Activated naive CD4-positive, alpha-beta T cell treated with anti-CD3 and anti-CD28 coated beads, Interleukin-2, amount 50 U/mL, for 24 hours (primary cell): ENCODE results near the gene ASB3.
"Not testable (repeated sequence)": the region's sequence is repeated elsewhere in the genome, so short reads cannot be mapped to it uniquely, and the experiment has no call there.

ENCODE experiments used
- H3K27ac Mint-ChIP-seq: one replicate; pipeline ENCODE4 v1.8.0; 2021; ENCODE audit warnings: mild to moderate bottlenecking, mixed read lengths
- H3K27me3 Mint-ChIP-seq: one replicate; pipeline ENCODE4 v1.8.0; 2021; ENCODE audit warnings: mixed read lengths
- H3K36me3 Mint-ChIP-seq: one replicate; pipeline ENCODE4 v1.8.0; 2021; ENCODE audit warnings: mixed read lengths
- H3K4me1 Mint-ChIP-seq: one replicate; pipeline ENCODE4 v1.8.0; 2021; ENCODE audit warnings: mixed read lengths
- H3K4me3 Mint-ChIP-seq: one replicate; pipeline ENCODE4 v1.8.0; 2021; ENCODE audit warnings: mild to moderate bottlenecking, mixed read lengths
- H3K9me3 Mint-ChIP-seq: one replicate; pipeline ENCODE4 v1.8.0; 2021; ENCODE audit warnings: mixed read lengths

Gene ASB3, protein sequence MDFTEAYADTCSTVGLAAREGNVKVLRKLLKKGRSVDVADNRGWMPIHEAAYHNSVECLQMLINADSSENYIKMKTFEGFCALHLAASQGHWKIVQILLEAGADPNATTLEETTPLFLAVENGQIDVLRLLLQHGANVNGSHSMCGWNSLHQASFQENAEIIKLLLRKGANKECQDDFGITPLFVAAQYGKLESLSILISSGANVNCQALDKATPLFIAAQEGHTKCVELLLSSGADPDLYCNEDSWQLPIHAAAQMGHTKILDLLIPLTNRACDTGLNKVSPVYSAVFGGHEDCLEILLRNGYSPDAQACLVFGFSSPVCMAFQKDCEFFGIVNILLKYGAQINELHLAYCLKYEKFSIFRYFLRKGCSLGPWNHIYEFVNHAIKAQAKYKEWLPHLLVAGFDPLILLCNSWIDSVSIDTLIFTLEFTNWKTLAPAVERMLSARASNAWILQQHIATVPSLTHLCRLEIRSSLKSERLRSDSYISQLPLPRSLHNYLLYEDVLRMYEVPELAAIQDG

DNA sequence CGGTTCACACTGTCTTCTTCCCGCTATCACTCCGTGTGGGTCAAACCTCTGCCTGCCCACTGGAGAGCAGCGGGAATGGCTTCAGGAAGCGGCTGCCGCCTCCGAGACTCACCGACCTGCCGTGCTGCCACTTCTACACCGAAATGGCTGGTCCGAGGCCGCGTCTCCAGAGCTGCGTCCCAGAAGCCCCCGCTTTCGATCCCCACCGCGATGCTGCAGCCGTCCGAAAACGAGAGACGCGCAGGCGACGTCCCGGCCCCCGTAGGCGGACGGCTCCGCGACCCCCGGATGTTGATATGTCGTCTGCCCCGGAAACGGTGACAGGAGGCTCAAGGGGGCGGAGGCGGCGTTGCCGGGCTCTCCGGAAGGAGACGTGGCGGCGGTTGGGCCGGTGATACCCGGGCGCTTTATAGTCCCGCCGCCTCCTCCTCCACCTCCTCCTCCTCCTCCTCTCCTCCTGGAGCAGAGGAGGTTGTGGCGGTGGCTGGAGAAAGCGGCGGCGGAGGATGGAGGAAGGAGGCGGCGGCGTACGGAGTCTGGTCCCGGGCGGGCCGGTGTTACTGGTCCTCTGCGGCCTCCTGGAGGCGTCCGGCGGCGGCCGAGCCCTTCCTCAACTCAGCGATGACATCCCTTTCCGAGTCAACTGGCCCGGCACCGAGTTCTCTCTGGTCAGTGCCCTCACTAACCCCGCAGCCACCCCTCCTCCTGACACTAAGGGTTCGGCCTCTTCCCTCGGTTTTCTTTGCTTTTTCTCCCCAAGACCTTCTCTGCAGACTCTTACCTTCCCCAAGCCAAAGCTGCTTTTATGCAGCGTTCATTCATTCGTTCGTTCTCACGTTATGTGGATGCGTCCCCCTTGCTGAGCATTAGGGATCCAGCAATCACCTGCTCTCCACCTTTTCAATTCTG lies at the start of gene ASB3, which contains the start of gene ERLEC1:
TSS of gene ASB3 (minus strand) at position 249 of the 909 bp plus-strand sequence. CDS start 21,381 bp downstream, outside the sequence.
TSS of gene ERLEC1 (plus strand) at position 340 of the 909 bp plus-strand sequence. CDS start at position 507, 167 bp downstream.
- Mint-ChIP-seq H3K9me3 (no peaks in the 10 kb centered on the region), H3K4me3 (peak within 1 kb of the TSS; percentile 99), H3K36me3 (peaks cover 2% of the 10 kb centered on the region), H3K27ac (peak within 1 kb of the TSS; percentile 97), H3K4me1 (peaks cover 42% of the 10 kb centered on the region), H3K27me3 (no peaks in the 10 kb centered on the region)

- not testable (repeated sequence) for H3K4me1 Mint-ChIP-seq, H3K9me3 Mint-ChIP-seq, H3K27ac Mint-ChIP-seq, H3K27me3 Mint-ChIP-seq, H3K4me3 Mint-ChIP-seq
- H3K36me3 Mint-ChIP-seq = peaks cover 19% of the 10 kb centered on the region
Observed at GRCh38 chr2:53829980-53830290, 43.2 kb upstream of the ASB3 start.

DNA sequence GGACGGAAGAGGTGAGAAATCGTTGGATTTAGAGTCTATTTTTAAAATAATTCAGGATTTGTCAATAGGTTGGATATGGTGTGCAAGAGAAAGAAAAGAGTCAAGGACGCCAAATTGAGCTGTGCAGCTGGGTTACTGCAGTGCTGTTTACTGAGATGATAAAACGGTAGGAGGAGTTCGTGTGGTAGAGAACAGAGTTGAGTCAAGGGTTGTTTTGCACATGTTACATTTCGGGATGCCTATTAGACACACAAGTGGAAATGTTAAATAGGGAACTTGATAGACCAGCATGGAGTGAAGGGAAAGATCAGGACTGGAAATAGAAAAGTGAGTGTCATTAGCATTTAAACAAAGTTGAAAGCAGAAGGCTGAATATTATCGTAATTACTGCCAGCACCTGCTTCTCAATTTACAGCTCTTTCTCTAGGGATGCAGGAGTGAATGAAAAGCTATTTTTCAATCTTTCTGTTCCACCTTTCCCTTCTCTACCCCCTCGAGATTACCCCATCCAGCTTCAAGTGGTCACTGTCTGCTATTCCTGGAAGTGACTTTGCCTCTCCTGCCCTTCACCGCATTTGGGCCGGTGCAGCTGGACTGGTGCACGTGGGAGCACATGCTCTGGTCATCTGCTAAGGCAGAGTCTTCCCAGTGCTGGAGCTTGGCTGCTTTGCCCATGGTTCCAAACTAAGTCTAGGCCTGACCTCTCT lies 42.7 kb upstream of the ASB3 start:
- no peaks in the 10 kb centered on the region for H3K27me3 Mint-ChIP-seq
- H3K4me1 Mint-ChIP-seq = no peaks in the 10 kb centered on the region
- no peaks in the 10 kb centered on the region for H3K9me3 Mint-ChIP-seq
- no peak overlapping the region for H3K4me3 Mint-ChIP-seq
- H3K36me3 Mint-ChIP-seq = peaks cover 17% of the 10 kb centered on the region
- H3K27ac Mint-ChIP-seq = no peak overlapping the region

DNA sequence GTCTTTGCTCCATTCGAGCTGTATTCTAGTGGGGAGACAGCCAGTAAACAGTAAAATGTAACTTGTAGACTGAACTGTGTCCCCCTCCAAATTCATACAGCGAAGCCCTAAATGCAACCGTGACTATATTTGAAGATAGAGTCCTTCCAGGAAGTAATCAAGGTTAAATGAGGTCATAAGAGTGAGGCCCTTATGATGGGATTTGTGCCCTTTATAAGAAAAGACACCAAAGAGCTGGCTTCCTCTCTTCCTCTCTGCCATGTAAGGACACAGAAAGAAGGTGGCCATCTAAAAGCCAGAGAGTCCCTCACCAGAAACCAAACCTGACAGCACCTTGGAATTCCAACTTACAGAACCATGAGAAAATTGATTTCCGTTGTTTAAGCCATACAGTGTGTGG lies 41.6 kb upstream of the ASB3 start:
- no peak overlapping the region for H3K27ac Mint-ChIP-seq
- no peaks in the 10 kb centered on the region for H3K4me1 Mint-ChIP-seq
- H3K4me3 Mint-ChIP-seq = no peak overlapping the region
- H3K36me3 Mint-ChIP-seq = peaks cover 11% of the 10 kb centered on the region
- no peaks in the 10 kb centered on the region for H3K27me3 Mint-ChIP-seq
- H3K9me3 Mint-ChIP-seq = no peaks in the 10 kb centered on the region

DNA sequence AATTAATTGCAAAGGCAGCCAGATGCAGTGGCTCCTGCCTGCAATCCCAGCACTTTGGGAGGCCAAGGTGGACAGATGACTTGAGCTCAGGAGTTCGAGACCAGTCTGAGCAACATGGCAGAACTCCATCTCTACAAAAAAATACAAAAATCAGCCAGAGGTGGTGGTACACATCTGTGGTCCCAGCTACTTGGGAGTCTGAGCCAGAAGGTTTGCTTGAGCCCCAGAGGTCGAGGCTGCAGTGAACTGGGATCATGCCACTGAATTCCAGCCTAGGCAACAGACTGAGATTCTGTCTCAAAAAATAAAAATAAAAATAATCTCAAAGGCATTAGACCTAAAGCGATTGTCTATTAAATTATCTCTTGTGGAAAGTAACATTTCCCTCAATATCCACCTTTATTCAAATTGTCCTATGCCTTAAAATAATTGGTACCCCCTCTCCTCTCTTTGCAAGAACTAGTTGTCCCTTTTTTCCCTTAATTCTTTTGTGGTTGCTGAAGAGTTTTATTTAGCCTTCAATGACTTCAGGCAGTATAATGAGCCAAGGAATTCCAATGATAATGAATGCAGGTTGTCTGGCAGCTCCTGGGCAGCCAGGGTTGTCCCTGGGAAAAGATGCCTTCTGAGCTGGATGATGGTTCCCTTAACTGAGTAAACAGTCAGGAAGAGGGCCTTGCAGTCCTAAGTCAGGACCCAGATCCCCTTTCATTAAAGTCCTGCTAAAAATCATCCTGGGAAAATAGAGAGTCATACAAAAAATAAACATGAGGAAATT lies 40.8 kb upstream of the ASB3 start:
- Mint-ChIP-seq H3K27me3 (no peaks in the 10 kb centered on the region), H3K36me3 (peaks cover 11% of the 10 kb centered on the region), H3K9me3 (no peaks in the 10 kb centered on the region), H3K4me1 (no peaks in the 10 kb centered on the region), H3K27ac (no peak overlapping the region), H3K4me3 (no peak overlapping the region)

DNA sequence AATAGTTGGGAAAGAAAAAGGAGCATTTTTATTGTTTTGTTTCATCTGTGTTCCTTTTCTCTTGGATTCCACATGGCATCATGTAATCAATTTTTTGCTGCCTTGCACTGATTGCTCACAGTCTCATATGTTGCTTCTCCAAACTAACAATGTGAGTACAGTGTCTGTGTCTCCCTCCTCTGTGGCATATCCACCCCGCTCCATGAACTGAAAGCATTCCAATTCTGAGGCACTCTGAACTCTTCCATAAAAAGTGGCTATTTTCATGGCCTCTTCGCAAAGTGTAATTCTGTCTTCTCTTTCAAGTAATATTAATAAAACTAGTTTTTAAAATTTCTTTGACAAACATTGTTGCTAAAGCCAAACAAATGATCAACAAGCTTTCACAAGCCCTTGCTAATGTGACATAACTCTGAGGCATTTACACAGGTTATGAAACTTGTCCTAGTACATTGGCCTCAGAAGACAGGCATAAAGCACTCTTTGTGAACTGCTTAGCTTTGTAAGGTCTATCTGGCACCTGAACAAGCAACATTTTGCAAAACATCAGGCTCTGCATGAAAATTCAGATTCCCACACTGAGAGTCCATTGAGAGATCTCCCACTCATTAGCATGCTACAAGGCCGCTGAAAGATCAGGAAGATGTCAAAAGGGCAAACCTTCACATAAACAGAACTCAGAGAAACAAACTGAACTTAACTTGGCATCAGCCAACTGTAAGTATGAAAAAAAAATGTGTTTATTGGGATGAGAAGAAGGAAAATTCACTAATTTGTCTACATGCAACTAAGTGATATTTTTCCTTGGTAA lies 40.0 kb upstream of the ASB3 start:
- H3K9me3 Mint-ChIP-seq = no peaks in the 10 kb centered on the region
- H3K36me3 Mint-ChIP-seq = peaks cover 11% of the 10 kb centered on the region
- H3K27ac Mint-ChIP-seq = no peak overlapping the region
- H3K4me3 Mint-ChIP-seq = no peak overlapping the region
- H3K27me3 Mint-ChIP-seq = no peaks in the 10 kb centered on the region
- H3K4me1 Mint-ChIP-seq = no peaks in the 10 kb centered on the region

- Mint-ChIP-seq H3K4me1 (no peaks in the 10 kb centered on the region), H3K4me3 (no peak overlapping the region), H3K27ac (no peak overlapping the region), H3K36me3 (peaks cover 10% of the 10 kb centered on the region), H3K27me3 (no peaks in the 10 kb centered on the region), H3K9me3 (no peaks in the 10 kb centered on the region)
Observed at GRCh38 chr2:53826030-53826410, 39.3 kb upstream of the ASB3 start.

DNA sequence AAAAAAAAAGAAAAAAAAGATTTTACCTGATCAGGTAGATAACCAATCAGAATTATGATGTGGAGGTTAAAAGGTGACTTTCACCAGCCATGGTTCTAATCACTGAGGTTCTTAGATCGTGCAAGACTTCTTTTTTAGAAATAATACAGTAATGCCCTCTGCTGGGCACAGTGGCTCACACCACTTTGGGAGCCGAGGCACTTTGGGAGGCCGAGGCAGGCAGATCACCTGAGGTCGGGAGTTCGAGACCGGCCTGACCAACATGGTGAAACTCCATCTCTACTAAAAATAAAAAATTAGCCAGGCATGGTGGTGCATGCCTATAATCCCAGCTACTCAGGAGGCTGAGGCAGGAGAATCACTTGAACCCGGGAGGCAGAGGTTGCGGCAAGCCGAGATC lies 36.9 kb upstream of the ASB3 start:
- H3K4me1 Mint-ChIP-seq, H3K4me3 Mint-ChIP-seq, H3K27me3 Mint-ChIP-seq, H3K27ac Mint-ChIP-seq, H3K36me3 Mint-ChIP-seq, H3K9me3 Mint-ChIP-seq: not testable (repeated sequence)

DNA sequence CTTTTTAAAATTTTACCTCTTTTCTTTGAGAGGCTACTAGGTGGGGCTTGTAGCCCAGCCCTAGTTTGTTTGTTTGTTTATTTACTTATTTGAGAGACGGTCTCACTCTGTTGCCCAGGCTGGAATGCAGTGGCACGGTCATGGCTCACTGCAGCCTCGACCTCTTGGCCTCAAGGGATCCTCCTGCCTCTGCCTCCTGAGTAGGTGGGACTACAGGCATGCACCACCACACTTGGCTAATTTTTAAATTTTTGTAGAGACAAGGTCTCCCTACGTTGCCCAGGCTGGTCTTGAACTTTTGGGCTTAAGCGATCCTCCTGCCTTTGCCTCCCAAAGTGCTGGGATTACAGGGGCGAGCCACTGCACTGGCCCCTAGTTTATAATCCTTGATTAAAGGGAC lies 35.1 kb upstream of the ASB3 start:
- H3K4me1 Mint-ChIP-seq = no peaks in the 10 kb centered on the region
- H3K27me3 Mint-ChIP-seq = no peaks in the 10 kb centered on the region
- no peaks in the 10 kb centered on the region for H3K9me3 Mint-ChIP-seq
- peaks cover 8% of the 10 kb centered on the region for H3K36me3 Mint-ChIP-seq
- H3K4me3 Mint-ChIP-seq = no peak overlapping the region
- H3K27ac Mint-ChIP-seq = no peak overlapping the region

DNA sequence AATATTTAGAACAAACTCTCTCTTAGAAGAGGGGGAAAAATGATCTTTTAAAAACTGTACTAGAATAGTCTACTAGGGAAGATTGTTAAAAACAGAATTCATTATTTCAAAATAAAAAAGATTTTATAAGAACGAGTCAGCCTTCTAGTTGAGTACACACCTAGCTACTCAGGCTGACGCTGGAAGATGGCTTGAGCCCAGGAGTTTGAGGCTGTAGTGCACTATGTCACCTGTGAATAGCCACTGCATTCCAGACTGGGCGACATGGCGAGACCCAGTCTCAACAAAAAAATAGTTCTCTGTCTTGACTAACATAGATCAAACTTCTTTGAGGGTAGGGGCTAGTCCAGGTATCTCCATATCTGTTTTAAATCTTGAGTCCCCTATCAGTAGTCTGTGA lies 34.0 kb upstream of the ASB3 start:
- H3K27ac Mint-ChIP-seq = no peak overlapping the region
- H3K4me1 Mint-ChIP-seq = no peaks in the 10 kb centered on the region
- no peaks in the 10 kb centered on the region for H3K9me3 Mint-ChIP-seq
- H3K36me3 Mint-ChIP-seq = peaks cover 12% of the 10 kb centered on the region
- no peaks in the 10 kb centered on the region for H3K27me3 Mint-ChIP-seq
- H3K4me3 Mint-ChIP-seq = no peak overlapping the region

DNA sequence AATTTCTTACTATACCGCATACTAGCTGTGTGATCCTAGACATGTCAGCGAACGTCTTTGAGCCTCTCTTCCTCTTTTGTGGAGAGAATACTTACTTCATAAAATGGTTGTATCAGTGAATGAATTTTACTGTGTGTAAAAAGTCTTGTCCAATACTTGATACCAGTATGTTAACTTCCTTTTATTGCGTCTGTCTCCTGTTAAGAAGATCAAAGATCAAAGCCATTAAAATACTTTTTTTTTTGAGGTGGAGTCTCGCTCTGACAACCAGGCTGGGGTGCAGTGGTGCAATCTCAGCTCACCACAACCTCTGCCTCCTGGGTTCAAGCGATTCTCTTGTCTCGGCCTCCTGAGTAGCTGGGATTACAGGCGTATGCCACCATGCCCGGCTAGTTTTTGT lies 33.3 kb upstream of the ASB3 start:
- no peaks in the 10 kb centered on the region for H3K9me3 Mint-ChIP-seq
- no peak overlapping the region for H3K4me3 Mint-ChIP-seq
- H3K27ac Mint-ChIP-seq = no peak overlapping the region
- peaks cover 16% of the 10 kb centered on the region for H3K36me3 Mint-ChIP-seq
- H3K4me1 Mint-ChIP-seq = no peaks in the 10 kb centered on the region
- no peaks in the 10 kb centered on the region for H3K27me3 Mint-ChIP-seq

- Mint-ChIP-seq H3K27ac (no peak overlapping the region), H3K4me3 (no peak overlapping the region), H3K27me3 (no peaks in the 10 kb centered on the region), H3K9me3 (no peaks in the 10 kb centered on the region), H3K4me1 (no peaks in the 10 kb centered on the region), H3K36me3 (peaks cover 16% of the 10 kb centered on the region)
Observed at GRCh38 chr2:53819634-53820033, 32.9 kb upstream of the ASB3 start.

- no peaks in the 10 kb centered on the region for H3K27me3 Mint-ChIP-seq
- H3K9me3 Mint-ChIP-seq = no peaks in the 10 kb centered on the region
- H3K4me3 Mint-ChIP-seq = no peak overlapping the region
- no peaks in the 10 kb centered on the region for H3K4me1 Mint-ChIP-seq
- H3K27ac Mint-ChIP-seq = no peak overlapping the region
- H3K36me3 Mint-ChIP-seq = peaks cover 16% of the 10 kb centered on the region
Observed at GRCh38 chr2:53818854-53819435, 32.2 kb upstream of the ASB3 start.

GRCh38 chr2:53813151-53813550 lies 26.4 kb upstream of the ASB3 start:
- Mint-ChIP-seq H3K27me3 (no peaks in the 10 kb centered on the region), H3K27ac (no peak overlapping the region), H3K4me3 (no peak overlapping the region), H3K4me1 (no peaks in the 10 kb centered on the region), H3K9me3 (no peaks in the 10 kb centered on the region), H3K36me3 (peaks cover 23% of the 10 kb centered on the region)
